Keratinocyte (primary cell): ENCODE results near the gene GRK4. TPM values are rescaled to one million over a fixed set of nuclear protein-coding genes. Genes with fewer than 3 reads are reported as not detected.

Experiments used
- DNase-seq: peaks from one replicate; pipeline ENCODE4 v3.0.0-alpha.2; 2011; ENCODE audit warnings: low read depth, missing footprints, low spot score
- FAIRE-seq: peaks from 2 replicates; lab custom pipeline; 2011; peaks lifted over from hg19 to GRCh38; lab: Jason Lieb, UNC
- H2AFZ ChIP-seq: 2 replicates; pipeline ENCODE4 v1.6.0; 2012; ENCODE audit warnings: low read length, control low read depth, inconsistent platforms; ENCODE audit not compliant: control insufficient read depth
- H3K27ac ChIP-seq: 2 replicates; pipeline ENCODE4 v1.5.1; 2011; ENCODE audit warnings: low read length; ENCODE audit not compliant: control insufficient read depth, insufficient read depth
- H3K27me3 ChIP-seq: 3 replicates; pipeline ENCODE4 v1.6.0; 2011; ENCODE audit warnings: low read length; ENCODE audit not compliant: control insufficient read depth, insufficient read depth; ENCODE audit errors: extremely low read depth
- H3K36me3 ChIP-seq, 2 experiments: 2 replicates in 1 of 2; 3 replicates in 1 of 2; pipeline ENCODE4 v1.5.1; 2011; ENCODE audit warnings: low read length in 2 of 2, mild to moderate bottlenecking in 1 of 2; ENCODE audit not compliant: control insufficient read depth in 2 of 2, insufficient read depth in 2 of 2; ENCODE audit errors: extremely low read depth in 1 of 2
- H3K4me1 ChIP-seq: 3 replicates; pipeline ENCODE4 v1.5.1; 2011; ENCODE audit warnings: low read length; ENCODE audit not compliant: control insufficient read depth, insufficient read depth; ENCODE audit errors: extremely low read depth
- H3K4me2 ChIP-seq: 3 replicates; pipeline ENCODE4 v1.6.0; 2011; ENCODE audit warnings: low read depth, low read length; ENCODE audit not compliant: control insufficient read depth, insufficient read depth; ENCODE audit errors: extremely low read depth
- H3K4me3 ChIP-seq, 3 experiments: fragments of 200-600 bp in 1 of 3; sonication (generic) in 1 of 3; 2 replicates in 2 of 3; 3 replicates in 1 of 3; pipeline ENCODE4 v1.5.1; 2011 to 2016; ENCODE audit warnings: low read length in 3 of 3, mild to moderate bottlenecking in 3 of 3, control low read depth in 2 of 3, inconsistent platforms in 1 of 3, low read depth in 1 of 3, mixed read lengths in 1 of 3, mixed run types in 1 of 3, moderate library complexity in 1 of 3; ENCODE audit not compliant: control insufficient read depth in 2 of 3, insufficient read depth in 2 of 3; ENCODE audit errors: extremely low read depth in 1 of 3
- H3K79me2 ChIP-seq: 2 replicates; pipeline ENCODE4 v1.6.0; 2012; ENCODE audit warnings: low read length; ENCODE audit not compliant: control insufficient read depth, insufficient read depth
- H3K9ac ChIP-seq: 3 replicates; pipeline ENCODE4 v1.6.0; 2011; ENCODE audit warnings: low read length; ENCODE audit not compliant: control insufficient read depth, insufficient read depth; ENCODE audit errors: extremely low read depth
- H3K9me1 ChIP-seq: 3 replicates; pipeline ENCODE4 v1.6.0; 2011; ENCODE audit warnings: low read length; ENCODE audit not compliant: control insufficient read depth, insufficient read depth; ENCODE audit errors: extremely low read depth
- H3K9me3 ChIP-seq: 2 replicates; pipeline ENCODE4 v1.5.1; 2012; ENCODE audit warnings: low read depth, low read length; ENCODE audit not compliant: control insufficient read depth
- H4K20me1 ChIP-seq: 3 replicates; pipeline ENCODE4 v1.6.0; 2011; ENCODE audit warnings: low read length; ENCODE audit not compliant: control insufficient read depth, insufficient read depth; ENCODE audit errors: extremely low read depth
- EZH2 ChIP-seq: IDR thresholded peaks from one replicate; pipeline ENCODE4 v1.6.1; 2012; ENCODE audit warnings: inconsistent platforms, mild to moderate bottlenecking, low read length, moderate library complexity
- dilution Hi-C: fragments of 300-500 bp; cut with MboI; formaldehyde crosslinking; loops from one replicate; pipeline ENCODE4 v1.7.0; 2020; ENCODE audit warnings: low sequenced_read_pairs; ENCODE audit not compliant: extremely low pct_ligation_motif_present
- polyA plus RNA-seq, 5 experiments: library from polyadenylated mRNA; depleted of rRNA in 3 of 5; stranded (reverse) in 3 of 5; stranded (forward) in 1 of 5; unstranded in 1 of 5; fragments of >200 nt; gene quantifications; 1 replicate in 1 of 5; 2 replicates in 3 of 5; 3 replicates in 1 of 5; pipeline versions ENCODE4 v1.2.1 to v1.2.3, GENCODE V29; 2011 to 2012; ENCODE audit warnings: missing spikeins in 2 of 5, low read depth in 1 of 5, low replicate concordance in 1 of 5
- TF ChIP-seq, protein P1 (sequence below), 3 experiments: IDR thresholded peaks in 1 of 3; conservative IDR thresholded peaks in 1 of 3; optimal IDR thresholded peaks in 1 of 3; 2 replicates in 2 of 3; 3 replicates in 1 of 3; pipeline versions ENCODE3 to v1.5.1; 2011; ENCODE audit warnings: low read length in 3 of 3, mild to moderate bottlenecking in 3 of 3, moderate library complexity in 2 of 3, control low read depth in 1 of 3, inconsistent platforms in 1 of 3; ENCODE audit not compliant: insufficient read depth in 2 of 3; ENCODE audit errors: extremely low read depth in 1 of 3

The GRK4 gene
- polyA plus RNA-seq, 1 donor (not counting 4 experiments of a cell fraction or from before 2014, with no cell fraction given) = 4.3 TPM

DNA sequence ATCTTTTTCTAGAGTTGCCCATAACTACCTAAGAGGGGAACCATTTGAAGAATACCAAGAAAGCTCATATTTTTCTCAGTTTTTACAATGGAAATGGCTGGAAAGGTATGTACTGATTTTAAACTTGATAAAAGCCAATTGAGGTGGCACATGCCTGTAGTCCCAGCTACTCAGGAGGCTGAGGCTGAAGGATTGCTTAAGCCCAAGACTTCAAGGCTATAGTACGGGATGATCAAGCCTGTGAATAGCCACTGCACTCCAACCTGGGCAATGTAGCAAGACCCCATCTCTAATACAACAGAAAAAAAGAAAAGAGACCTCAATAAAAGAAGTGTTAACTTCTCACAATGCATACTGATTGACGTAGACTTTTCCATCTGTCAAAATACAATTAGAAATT, 44.4 kb downstream of the GRK4 start:
- H3K27ac ChIP-seq = no peak overlapping the region
- no peak overlapping the region for H3K4me3 ChIP-seq
- FAIRE-seq (no peak), DNase-seq (no peak)
- H3K4me1 ChIP-seq = peaks cover 18% of the 10 kb centered on the region
- dilution Hi-C loops = no loop called here
- H3K79me2 ChIP-seq = no peaks in the 10 kb centered on the region
- H3K27me3 ChIP-seq = no peaks in the 10 kb centered on the region
- no peaks in the 10 kb centered on the region for H3K9me3 ChIP-seq
- no peak overlapping the region for H3K4me2 ChIP-seq
- no peaks in the 10 kb centered on the region for H3K9me1 ChIP-seq
- H4K20me1 ChIP-seq = no peaks in the 10 kb centered on the region
- TF ChIP-seq, protein P1, sequence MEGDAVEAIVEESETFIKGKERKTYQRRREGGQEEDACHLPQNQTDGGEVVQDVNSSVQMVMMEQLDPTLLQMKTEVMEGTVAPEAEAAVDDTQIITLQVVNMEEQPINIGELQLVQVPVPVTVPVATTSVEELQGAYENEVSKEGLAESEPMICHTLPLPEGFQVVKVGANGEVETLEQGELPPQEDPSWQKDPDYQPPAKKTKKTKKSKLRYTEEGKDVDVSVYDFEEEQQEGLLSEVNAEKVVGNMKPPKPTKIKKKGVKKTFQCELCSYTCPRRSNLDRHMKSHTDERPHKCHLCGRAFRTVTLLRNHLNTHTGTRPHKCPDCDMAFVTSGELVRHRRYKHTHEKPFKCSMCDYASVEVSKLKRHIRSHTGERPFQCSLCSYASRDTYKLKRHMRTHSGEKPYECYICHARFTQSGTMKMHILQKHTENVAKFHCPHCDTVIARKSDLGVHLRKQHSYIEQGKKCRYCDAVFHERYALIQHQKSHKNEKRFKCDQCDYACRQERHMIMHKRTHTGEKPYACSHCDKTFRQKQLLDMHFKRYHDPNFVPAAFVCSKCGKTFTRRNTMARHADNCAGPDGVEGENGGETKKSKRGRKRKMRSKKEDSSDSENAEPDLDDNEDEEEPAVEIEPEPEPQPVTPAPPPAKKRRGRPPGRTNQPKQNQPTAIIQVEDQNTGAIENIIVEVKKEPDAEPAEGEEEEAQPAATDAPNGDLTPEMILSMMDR (optimal IDR thresholded peaks at IDR 0.05 in 1 of 3, IDR thresholded peaks at IDR 0.05 in 1 of 3, conservative IDR thresholded peaks at IDR 0.05 in 1 of 3; ENCODE audit: extremely low read depth in 1 of 3, insufficient read depth in 2 of 3, low read length in 3 of 3) = no peak
- TF ChIP-seq EZH2 = no peak
- H3K36me3 ChIP-seq = no peaks in the 10 kb centered on the region
- no peak overlapping the region for H3K9ac ChIP-seq
- no peak overlapping the region for H2AFZ ChIP-seq

DNA sequence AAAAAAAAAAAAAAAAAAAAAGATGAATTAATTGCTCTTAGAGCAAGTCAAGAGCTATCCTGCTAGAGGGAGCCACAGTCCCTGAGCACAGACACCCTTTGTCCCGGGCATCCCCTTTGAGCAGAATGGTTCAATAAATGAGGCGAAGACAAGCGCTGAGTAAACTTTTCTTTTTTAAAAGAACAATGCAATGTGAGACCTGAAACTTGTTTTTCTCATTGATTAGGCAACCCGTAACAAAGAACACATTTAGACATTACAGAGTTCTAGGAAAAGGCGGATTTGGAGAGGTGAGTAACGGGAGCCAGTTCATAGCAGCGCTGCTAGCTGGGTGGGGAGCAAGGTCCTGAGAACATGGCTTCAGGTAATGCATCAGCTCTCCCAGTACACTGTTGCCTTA, 46.1 kb downstream of the GRK4 start:
- Histone ChIP-seq H3K27ac (peak overlapping the region; percentile 99), H4K20me1 (no peaks in the 10 kb centered on the region), H3K4me2 (peak overlapping the region; percentile 84), H3K9me1 (no peaks in the 10 kb centered on the region), H3K27me3 (no peaks in the 10 kb centered on the region), H3K9me3 (no peaks in the 10 kb centered on the region), H3K36me3 (no peaks in the 10 kb centered on the region), H3K79me2 (no peaks in the 10 kb centered on the region), H3K4me1 (peaks cover 18% of the 10 kb centered on the region), H2AFZ (peak overlapping the region; percentile 56), H3K4me3 (peak overlapping the region in 2 of 3 experiments; percentile 9 to 66), H3K9ac (peak overlapping the region; percentile 82)
- dilution Hi-C loops = no loop called here
- no peak for DNase-seq
- TF ChIP-seq, protein P1 (optimal IDR thresholded peaks at IDR 0.05 in 1 of 3, IDR thresholded peaks at IDR 0.05 in 1 of 3, conservative IDR thresholded peaks at IDR 0.05 in 1 of 3; ENCODE audit: extremely low read depth in 1 of 3, insufficient read depth in 2 of 3, low read length in 3 of 3) = peak; percentile 37 to 60 (median 41)
- no peak for TF ChIP-seq EZH2
- FAIRE-seq = peak; percentile 46
